Body of pancreas (tissue), 4 donors: ENCODE data around the gene TRPC4. TPM values are rescaled to one million over a fixed set of nuclear protein-coding genes. Genes with fewer than 3 reads are reported as not detected.

ENCODE experiments used
- ATAC-seq: fragments of 150-250 bp; one replicate; pipeline ENCODE4 v1.9.1; 2016
- DNase-seq, 4 donors: peaks; one replicate each; pipeline ENCODE4 v3.0.0-alpha.2; 2019
- H3K27ac ChIP-seq, 4 donors: fragments of 200-600 bp; sonication (generic); 1 replicate in 3 of 4; 2 replicates in 1 of 4; pipeline versions ENCODE4 v1.5.1 to v1.6.1; 2016 to 2019; ENCODE audit warnings: mild to moderate bottlenecking in 1 of 4, mixed read lengths in 1 of 4, moderate library complexity in 1 of 4
- H3K27me3 ChIP-seq, 2 donors: fragments of 200-600 bp; sonication (generic); one replicate each; pipeline ENCODE4 v1.6.0; 2016; ENCODE audit warnings: mild to moderate bottlenecking in 1 of 2
- H3K36me3 ChIP-seq, 2 donors: fragments of 200-600 bp; sonication (generic); replicated peaks in 1 of 2; 2 replicates each; pipeline ENCODE4 v1.5.1; 2016; ENCODE audit warnings: low read depth in 2 of 2; ENCODE audit not compliant: insufficient read depth in 1 of 2
- H3K4me1 ChIP-seq: fragments of 200-600 bp; sonication (generic); one replicate; pipeline ENCODE4 v1.6.0; 2016
- H3K4me3 ChIP-seq, 2 donors: fragments of 200-600 bp; sonication (generic); 1 replicate in 1 of 2; 2 replicates in 1 of 2; pipeline ENCODE4 v1.5.1; 2016 to 2019
- H3K9me3 ChIP-seq, 3 donors: fragments of 200-600 bp; sonication (generic); 1 replicate in 2 of 3; 2 replicates in 1 of 3; pipeline ENCODE4 v1.5.1; 2016
- POLR2A ChIP-seq, 3 donors: fragments of 450-650 bp; IDR thresholded peaks; one replicate each; pipeline ENCODE4 v1.6.1; 2016; ENCODE audit warnings: antibody characterized with exemption in 3 of 3, mild to moderate bottlenecking in 2 of 3
- WGBS, 2 donors: methylation state at CpG; one replicate each; pipeline ENCODE4 v1.1.5; 2017; 5-methylcytosine and 5-hydroxymethylcytosine counted together
- intact Hi-C: fragments of 100-400 bp; cut with DNase I; formaldehyde crosslinking; loops from one replicate; pipeline ENCODE4 v1.15.1; 2023
- total RNA-seq, 2 donors: library from RNA; depleted of rRNA; stranded (reverse); fragments of >200 nt; gene quantifications; one replicate each; pipeline ENCODE4 v1.1.0, GENCODE V29; 2016
- TF ChIP-seq, protein P1 (sequence below), 7 experiments: fragments of 450-650 bp in 4 of 7; fragments of 200-600 bp in 3 of 7; sonication (generic) in 3 of 7; IDR thresholded peaks; one replicate each; pipeline ENCODE4 v1.5.1; 2016 to 2019; ENCODE audit warnings: antibody characterized with exemption in 7 of 7

TRPC4 gene
- total RNA-seq, 2 donors from 2014 or later = 0.33 to 2.6 TPM

DNA sequence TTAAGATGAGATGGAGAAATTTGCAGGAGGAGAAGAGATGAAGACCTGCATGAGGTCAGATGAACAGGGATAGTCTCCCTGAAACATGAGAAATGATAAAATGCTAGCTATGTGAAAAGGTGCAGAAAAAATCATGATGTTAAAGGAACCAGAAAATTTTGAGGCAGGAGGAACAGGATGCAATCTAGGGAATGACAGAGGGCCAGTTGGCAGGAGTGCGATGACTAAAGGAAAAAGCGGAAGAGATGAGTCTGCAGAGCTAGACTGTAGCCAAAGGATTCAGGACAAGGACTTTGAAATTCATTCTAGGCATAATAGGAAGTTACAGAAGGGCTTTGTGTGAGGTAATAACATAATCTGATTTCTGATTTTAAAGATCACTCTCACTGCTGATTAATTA is 77.9 kb downstream of the TRPC4 start:
- Histone ChIP-seq H3K4me1 (peaks cover 4% of the 10 kb centered on the region), H3K4me3 (no peak overlapping the region), H3K36me3 (no peaks in the 10 kb centered on the region), H3K9me3 (no peaks in the 10 kb centered on the region), H3K27me3 (no peaks in the 10 kb centered on the region), H3K27ac (no peak overlapping the region)
- ATAC-seq = no peak
- DNase-seq = no peak
- intact Hi-C loops = no loop called here
- TF ChIP-seq, protein P1, sequence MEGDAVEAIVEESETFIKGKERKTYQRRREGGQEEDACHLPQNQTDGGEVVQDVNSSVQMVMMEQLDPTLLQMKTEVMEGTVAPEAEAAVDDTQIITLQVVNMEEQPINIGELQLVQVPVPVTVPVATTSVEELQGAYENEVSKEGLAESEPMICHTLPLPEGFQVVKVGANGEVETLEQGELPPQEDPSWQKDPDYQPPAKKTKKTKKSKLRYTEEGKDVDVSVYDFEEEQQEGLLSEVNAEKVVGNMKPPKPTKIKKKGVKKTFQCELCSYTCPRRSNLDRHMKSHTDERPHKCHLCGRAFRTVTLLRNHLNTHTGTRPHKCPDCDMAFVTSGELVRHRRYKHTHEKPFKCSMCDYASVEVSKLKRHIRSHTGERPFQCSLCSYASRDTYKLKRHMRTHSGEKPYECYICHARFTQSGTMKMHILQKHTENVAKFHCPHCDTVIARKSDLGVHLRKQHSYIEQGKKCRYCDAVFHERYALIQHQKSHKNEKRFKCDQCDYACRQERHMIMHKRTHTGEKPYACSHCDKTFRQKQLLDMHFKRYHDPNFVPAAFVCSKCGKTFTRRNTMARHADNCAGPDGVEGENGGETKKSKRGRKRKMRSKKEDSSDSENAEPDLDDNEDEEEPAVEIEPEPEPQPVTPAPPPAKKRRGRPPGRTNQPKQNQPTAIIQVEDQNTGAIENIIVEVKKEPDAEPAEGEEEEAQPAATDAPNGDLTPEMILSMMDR (IDR thresholded peaks at IDR 0.05) = no peak
- TF ChIP-seq POLR2A (IDR thresholded peaks at IDR 0.05) = no peak
- WGBS, 2 donors = 80 to 91% methylated on average over 2 of the region's 2 CpGs

DNA sequence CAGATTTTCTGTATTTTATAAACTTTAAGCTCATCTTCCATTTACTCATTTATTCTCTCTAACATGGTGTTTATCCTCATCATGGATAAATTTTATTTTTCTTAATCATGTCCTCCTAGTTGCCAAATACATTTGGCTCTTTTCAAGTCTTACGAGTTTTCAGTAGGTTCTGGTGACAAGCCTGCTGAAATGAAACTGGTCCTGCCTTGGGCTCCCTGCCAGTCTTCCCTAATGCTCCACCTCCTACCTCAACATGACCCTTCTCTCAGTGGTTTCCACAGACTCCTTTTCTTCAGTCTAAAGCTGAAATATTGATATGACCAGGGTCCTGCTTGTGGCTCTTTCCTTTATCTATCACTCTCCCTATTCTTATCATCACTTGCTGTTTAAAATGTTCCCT is 81.2 kb downstream of the TRPC4 start:
- H3K9me3 ChIP-seq = no peaks in the 10 kb centered on the region
- H3K27me3 ChIP-seq = no peaks in the 10 kb centered on the region
- ATAC-seq (no peak), DNase-seq (no peak)
- WGBS, 2 donors = 50 to 56% methylated on average over 1 of the region's 1 CpG
- no peak overlapping the region for H3K27ac ChIP-seq
- intact Hi-C loops = no loop called here
- TF ChIP-seq, protein P1 (IDR thresholded peaks at IDR 0.05) = no peak
- TF ChIP-seq POLR2A (IDR thresholded peaks at IDR 0.05) = no peak
- H3K4me3 ChIP-seq = no peak overlapping the region
- H3K4me1 ChIP-seq = no peaks in the 10 kb centered on the region
- H3K36me3 ChIP-seq = no peaks in the 10 kb centered on the region

DNA sequence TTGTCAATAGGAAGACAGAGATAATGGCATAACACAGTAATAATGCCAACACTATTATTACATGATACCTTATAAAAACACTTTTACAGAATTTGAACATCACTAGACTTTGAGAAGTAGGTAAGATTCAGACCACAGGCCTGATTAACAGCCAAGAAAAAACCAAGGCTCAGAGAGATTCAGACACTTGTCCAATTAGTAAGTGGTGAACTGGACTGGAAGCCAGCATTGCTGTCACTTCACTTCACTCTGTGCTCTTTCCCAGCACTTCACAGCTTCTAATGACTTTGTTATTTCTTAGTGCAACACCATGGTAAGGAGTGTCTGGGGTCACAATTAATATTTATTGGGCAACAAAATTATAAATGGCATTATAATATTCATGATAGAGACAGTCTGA is 91.9 kb downstream of the TRPC4 start:
- Histone ChIP-seq H3K36me3 (no peaks in the 10 kb centered on the region), H3K27me3 (no peaks in the 10 kb centered on the region), H3K27ac (no peak overlapping the region), H3K9me3 (no peaks in the 10 kb centered on the region), H3K4me1 (no peaks in the 10 kb centered on the region), H3K4me3 (no peak overlapping the region)
- no peak for ATAC-seq
- TF ChIP-seq, protein P1 (IDR thresholded peaks at IDR 0.05) = no peak
- no peak for TF ChIP-seq POLR2A (IDR thresholded peaks at IDR 0.05)
- intact Hi-C loops = no loop called here
- DNase-seq = no peak

DNA sequence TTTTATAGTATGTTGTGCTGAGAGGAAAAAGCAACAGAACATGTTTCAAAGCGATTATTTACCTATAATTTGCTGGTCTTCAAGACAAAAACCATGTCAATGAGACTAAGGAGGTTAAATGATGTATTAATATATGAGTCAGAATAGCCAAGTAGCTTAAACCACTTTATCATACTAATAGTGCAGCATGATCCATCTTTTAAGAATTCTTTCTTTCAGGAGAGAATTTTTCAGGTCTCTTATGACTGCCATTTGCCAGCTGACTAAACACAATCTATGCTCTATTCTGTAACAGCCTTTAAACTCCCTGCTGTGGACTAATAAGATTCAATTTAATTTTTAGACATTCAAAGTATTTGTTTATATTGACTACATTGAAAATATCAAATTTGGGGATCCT is 93.7 kb downstream of the TRPC4 start:
- TF ChIP-seq, protein P1 (IDR thresholded peaks at IDR 0.05) = no peak
- no peak for TF ChIP-seq POLR2A (IDR thresholded peaks at IDR 0.05)

DNA sequence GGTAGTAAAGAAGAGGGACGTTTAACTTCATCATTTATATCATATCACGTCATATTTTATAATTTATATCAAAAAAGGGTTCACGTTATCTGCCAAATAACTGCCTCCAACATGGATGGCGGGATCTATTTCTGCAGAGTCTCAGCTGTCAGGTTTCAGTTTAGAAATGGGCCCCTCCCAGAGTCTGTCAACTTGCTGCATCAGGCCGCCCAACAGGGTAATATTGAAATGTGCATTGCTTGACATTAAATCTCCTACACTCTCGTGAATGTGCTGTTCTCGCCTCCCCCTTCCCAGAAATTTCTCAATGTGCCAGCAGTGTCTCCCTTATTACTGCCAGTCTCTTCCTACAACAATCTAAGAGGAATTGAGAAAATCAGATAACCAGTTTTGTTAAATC is 96.9 kb downstream of the TRPC4 start:
- Histone ChIP-seq H3K27me3 (no peaks in the 10 kb centered on the region), H3K4me3 (no peak overlapping the region), H3K36me3 (no peaks in the 10 kb centered on the region), H3K9me3 (no peaks in the 10 kb centered on the region), H3K27ac (no peak overlapping the region), H3K4me1 (no peaks in the 10 kb centered on the region)
- DNase-seq (no peak), ATAC-seq (no peak)
- intact Hi-C loops = no loop called here
- WGBS, 2 donors = 69 to 73% methylated on average over 7 of the region's 7 CpGs
- TF ChIP-seq POLR2A (IDR thresholded peaks at IDR 0.05) = no peak
- TF ChIP-seq, protein P1 (IDR thresholded peaks at IDR 0.05) = no peak

More for the DNA sequence above, 93.7 kb downstream of the TRPC4 start:
- Histone ChIP-seq H3K4me3 (no peak overlapping the region), H3K27me3 (no peaks in the 10 kb centered on the region), H3K27ac (no peak overlapping the region), H3K36me3 (no peaks in the 10 kb centered on the region), H3K4me1 (no peaks in the 10 kb centered on the region), H3K9me3 (no peaks in the 10 kb centered on the region)
- 64 to 74% methylated on average over 1 of the region's 1 CpG for WGBS, 2 donors
- no peak for ATAC-seq
- intact Hi-C loops = no loop called here
- no peak for DNase-seq
